ENCODE results near the gene MLPH.

MLPH gene

DNA sequence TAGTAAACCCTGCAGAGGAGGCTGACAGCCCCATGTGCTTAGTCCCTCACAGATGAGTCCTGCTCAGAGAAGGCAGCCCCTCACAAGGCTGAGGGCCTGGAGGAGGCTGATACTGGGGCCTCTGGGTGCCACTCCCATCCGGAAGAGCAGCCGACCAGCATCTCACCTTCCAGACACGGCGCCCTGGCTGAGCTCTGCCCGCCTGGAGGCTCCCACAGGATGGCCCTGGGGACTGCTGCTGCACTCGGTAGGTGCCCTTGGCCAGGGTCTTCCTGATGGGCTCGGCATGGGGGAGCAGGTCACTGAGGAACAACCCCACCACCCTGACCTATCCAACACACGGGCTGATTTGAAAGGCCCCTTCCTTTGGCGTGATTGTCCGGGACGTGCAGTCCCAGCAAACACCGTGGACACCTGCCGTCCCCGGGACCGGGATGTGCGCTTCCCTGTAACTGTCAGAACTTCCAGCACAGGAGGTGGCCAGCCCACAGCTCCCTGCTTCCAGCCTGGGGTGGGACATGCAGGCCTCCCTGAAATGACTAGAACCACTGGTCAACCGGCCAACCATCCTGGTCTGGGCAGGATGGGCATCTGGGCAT, 38.6 kb downstream of the MLPH start:
- H3K4me3 ChIP-seq (ENCODE audit: low read depth, low read length): no peak overlapping the region
- TF ChIP-seq, protein P1, sequence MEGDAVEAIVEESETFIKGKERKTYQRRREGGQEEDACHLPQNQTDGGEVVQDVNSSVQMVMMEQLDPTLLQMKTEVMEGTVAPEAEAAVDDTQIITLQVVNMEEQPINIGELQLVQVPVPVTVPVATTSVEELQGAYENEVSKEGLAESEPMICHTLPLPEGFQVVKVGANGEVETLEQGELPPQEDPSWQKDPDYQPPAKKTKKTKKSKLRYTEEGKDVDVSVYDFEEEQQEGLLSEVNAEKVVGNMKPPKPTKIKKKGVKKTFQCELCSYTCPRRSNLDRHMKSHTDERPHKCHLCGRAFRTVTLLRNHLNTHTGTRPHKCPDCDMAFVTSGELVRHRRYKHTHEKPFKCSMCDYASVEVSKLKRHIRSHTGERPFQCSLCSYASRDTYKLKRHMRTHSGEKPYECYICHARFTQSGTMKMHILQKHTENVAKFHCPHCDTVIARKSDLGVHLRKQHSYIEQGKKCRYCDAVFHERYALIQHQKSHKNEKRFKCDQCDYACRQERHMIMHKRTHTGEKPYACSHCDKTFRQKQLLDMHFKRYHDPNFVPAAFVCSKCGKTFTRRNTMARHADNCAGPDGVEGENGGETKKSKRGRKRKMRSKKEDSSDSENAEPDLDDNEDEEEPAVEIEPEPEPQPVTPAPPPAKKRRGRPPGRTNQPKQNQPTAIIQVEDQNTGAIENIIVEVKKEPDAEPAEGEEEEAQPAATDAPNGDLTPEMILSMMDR (IDR thresholded peaks at IDR 0.05; ENCODE audit: low read depth, low read length): no peak

DNA sequence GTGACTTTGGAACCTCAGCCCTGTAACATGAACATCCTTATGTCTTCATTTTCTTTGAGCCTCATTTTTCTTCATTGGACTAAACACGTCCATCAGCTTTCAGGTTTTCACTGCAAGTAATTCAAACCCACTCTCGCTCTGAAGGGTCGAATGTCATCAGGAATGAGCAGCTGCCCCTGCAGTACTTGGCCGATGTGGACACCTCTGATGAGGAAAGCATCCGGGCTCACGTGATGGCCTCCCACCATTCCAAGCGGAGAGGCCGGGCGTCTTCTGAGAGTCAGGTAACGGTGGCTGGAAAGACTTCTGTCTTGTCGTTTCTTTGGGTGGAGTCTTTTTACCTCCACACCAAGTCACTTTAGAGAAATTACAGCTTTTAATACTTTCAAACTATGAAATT, 40.2 kb downstream of the MLPH start:
- no peak overlapping the region for H3K4me3 ChIP-seq (ENCODE audit: low read depth, low read length)

DNA sequence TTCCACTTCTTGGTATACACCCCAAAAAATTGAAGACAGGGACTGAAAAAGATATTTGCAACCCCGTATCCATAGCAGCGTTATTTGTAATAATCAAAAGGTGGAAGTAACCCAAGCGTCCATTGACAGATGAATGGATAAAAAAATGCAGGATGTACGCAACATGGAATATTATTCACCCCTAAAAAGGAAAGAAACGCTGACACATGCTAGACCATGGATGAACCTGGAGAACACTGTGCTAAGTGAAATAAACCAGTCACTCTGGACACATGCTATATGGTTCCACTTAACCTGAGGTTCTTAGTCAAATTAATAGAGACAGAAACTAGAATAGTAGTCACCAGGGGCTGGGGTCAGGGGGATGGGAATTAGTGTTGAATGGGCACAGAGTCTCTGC, 40.7 kb downstream of the MLPH start:
- H3K4me3 ChIP-seq (ENCODE audit: low read depth, low read length): no peak overlapping the region
- TF ChIP-seq, protein P1 (IDR thresholded peaks at IDR 0.05; ENCODE audit: low read depth, low read length): no peak

More for the DNA sequence above, 40.2 kb downstream of the MLPH start:
- TF ChIP-seq, protein P1 (IDR thresholded peaks at IDR 0.05; ENCODE audit: low read depth, low read length): no peak

DNA sequence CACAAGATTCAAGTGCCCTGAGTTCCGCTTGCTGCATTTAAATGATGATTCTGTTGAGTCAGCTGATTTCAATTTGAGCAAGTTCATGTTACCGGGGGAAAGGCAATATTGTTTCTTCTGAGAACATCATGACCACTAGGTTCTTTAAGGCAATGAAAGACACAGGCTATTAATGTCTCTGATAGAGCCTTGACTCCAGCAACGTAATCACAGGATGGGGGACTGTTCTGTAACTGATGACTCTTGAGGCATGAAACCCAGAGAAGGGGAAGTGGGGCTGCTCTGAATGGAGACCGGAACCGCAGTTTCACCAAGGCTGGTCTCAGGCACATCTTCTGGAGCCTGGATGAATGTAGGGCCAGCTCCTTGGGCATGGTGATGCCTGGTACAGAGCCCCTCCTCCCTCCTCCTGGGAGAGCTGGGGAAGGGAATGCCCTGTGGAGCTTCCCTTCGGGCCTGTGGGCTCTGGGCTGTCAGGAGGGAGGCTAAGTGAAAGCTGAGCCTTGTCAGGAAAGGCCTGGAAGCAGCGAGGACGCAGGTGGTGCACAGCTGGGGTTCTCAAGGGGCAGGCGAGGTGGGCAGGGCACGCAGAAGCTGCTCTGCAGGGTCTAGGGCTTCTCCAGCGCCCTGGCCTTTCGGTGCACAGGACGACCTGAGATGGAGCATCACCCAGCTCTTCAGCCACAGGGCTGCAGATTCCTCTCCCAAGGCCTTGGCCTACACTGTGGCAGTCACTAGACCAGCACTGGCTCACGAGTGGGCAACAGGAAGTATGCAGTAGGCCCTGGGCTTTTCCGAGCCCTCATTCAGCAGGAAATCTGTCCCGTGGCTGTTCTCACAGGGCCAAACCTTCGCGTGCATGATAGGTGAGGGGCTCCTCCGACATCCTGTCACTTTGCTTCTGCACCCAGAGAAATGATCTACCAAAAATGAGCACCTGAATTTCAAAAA, 42.7 kb downstream of the MLPH start:
- TF ChIP-seq, protein P1 (IDR thresholded peaks at IDR 0.05; ENCODE audit: low read depth, low read length): no peak
- H3K4me3 ChIP-seq (ENCODE audit: low read depth, low read length): no peak overlapping the region

DNA sequence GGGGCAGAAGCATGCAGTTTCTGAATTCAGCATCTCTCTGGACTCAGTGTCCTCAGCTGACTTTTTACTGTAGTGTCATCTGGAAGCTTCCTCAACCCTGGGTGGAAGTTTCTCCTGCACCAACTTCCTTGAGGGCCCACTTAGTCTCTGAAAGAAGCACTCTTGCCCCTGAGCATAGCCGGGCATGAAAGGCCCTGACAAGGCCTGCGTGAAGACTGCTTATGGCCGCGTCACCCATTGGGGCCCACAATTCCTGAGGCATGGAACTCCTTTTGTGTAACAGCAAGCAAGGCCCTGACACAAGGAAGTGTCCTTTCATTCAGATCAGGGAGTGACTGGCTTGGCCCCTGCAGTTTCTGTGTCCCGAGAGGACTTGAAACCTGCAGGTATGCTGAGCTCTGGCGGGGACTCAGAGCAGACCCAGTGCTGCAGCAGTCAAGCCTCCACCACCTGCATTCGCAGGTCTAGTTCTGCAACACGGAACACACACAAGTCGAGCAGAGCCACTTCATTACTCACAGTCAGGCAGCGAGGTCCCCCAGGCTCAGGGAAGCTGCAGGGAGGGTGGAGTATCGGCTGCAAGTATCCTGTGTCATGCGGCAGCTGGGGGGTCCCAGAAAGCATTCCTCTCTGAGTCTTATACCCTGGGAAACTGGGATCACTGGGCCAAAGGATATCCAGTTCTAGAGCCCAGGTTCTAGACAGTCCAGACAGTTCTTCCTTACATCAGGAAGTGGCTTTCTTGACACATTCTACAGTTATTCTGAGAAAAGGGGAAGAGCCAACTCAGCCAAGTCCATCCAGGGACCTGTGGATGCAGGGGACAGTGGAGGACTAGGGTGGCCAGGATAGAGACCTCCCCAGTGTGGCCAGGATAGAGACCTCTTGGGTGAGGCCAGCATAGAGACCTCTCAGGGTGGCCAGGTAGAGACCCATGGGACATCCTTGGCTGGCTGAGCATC, 43.7 kb downstream of the MLPH start:
- TF ChIP-seq, protein P1 (IDR thresholded peaks at IDR 0.05; ENCODE audit: low read depth, low read length): no peak
- H3K4me3 ChIP-seq (ENCODE audit: low read depth, low read length): no peak overlapping the region

DNA sequence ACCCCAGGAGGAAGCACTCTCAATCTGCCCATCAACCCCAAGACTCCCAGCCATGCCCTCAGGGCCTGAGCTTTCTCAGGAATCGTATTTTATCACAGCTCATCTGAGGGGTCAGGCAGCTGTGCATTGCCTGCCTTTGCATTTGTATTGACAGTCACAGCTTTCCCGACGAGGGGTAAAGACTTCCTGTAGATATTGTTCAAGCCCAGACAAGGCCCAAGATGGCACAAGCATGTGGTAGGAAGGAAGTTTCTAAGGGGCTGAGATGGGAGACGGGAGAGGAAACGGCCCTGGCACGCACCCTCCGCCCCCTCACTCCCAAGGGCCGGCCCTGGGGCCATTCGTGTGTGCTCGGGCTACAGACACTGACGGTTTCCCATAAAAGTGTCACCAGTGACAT, 45.1 kb downstream of the MLPH start:
- TF ChIP-seq, protein P1 (IDR thresholded peaks at IDR 0.05; ENCODE audit: low read depth, low read length): no peak
- no peak overlapping the region for H3K4me3 ChIP-seq (ENCODE audit: low read depth, low read length)
